IMR-90 (cell line): ENCODE results near the gene CUTC.

Experiments used
- CHD1 ChIP-seq: IDR thresholded peaks from 2 replicates; pipeline ENCODE4 v1.6.1; 2012; ENCODE audit warnings: low read depth, low read length, improper control_type of control experiment
- CTCF ChIP-seq: conservative IDR thresholded peaks from 2 replicates; pipeline ENCODE4 v1.5.1; 2012; ENCODE audit warnings: mild to moderate bottlenecking, low read depth, low read length, improper control_type of control experiment

- TF ChIP-seq CTCF (no peak), CHD1 (no peak)
Measured at GRCh38 chr10:99695761-99696160, 36.3 kb upstream of the CUTC start.
